Dermis blood vessel endothelial cell (primary cell): ENCODE measurements around the gene PAX5. TPM values are rescaled to one million over a fixed set of nuclear protein-coding genes. Genes with fewer than 3 reads are reported as not detected.

Experiments
- DNase-seq: peaks from one replicate; pipeline ENCODE4 v3.0.0; 2010
- total RNA-seq: library from RNA; depleted of rRNA; stranded (reverse); fragments of >200 nt; gene quantifications from 2 replicates; pipeline ENCODE4 v1.2.3, GENCODE V29; 2014

PAX5 gene
- total RNA-seq, 1 donor from 2014 or later = not detected

DNA sequence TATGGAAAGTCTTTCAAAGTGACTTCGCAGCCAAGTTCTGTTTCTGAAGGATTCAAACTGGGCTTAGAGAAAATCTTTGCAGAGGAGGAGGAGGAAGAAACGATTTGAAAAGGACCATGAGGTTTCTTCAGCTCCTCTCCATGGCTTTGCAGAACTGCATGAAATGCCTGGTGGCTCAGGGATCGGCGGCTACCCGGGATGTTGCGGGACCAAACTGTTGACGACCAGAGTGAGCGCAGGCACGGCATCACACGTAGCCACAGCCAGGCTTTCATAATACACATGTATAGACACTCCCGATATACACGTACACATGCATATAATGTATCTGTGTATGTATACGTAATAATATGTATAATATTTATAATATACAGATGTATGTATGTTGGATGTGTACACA lies 180.0 kb downstream of the PAX5 start:
- no peak for DNase-seq

DNA sequence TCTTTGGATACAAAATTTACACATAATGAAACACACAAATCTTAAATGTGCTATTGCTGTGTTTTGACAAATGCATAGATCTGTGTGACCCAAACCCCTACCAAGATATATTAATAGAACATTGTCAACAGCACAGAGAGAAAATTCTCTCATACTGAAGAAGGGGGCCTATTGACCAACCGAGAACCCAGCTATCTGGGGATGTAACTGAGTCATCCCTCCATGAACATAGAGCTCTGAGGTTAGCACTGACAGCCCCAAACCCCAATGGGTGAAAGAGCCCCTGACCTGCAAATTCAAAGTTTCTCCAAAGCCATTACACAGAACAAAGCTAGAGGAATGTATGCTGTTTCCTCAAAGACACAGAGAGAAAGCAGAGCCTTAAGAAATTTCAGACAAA lies 180.8 kb downstream of the PAX5 start:
- DNase-seq = no peak

- no peak for DNase-seq
Observed at GRCh38 chr9:36849943-36850342, 184.1 kb downstream of the PAX5 start.

- no peak for DNase-seq
Observed at GRCh38 chr9:36848946-36849345, 185.1 kb downstream of the PAX5 start.

GRCh38 chr9:36847781-36848673 lies 186.0 kb downstream of the PAX5 start:
- DNase-seq = no peak

DNA sequence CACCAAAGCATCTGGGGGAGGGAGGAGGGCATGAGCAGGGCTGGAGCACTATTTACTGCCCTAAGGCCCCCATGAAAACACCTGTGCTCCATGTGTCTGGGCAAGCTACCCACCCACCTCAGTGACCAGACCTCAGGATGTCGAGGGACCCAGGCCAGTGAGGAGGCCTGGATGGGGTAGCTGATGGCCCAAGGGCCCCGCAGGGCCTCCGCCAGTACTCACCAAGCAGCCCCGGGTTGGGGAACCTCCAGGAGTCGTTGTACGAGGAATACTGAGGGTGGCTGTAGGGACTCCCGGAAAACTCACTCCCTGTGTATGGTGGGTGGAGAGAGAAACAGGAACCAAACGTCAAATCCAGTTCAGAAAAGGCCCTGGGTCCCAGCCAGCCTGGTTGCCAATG lies 187.4 kb downstream of the PAX5 start:
- DNase-seq = no peak

DNA sequence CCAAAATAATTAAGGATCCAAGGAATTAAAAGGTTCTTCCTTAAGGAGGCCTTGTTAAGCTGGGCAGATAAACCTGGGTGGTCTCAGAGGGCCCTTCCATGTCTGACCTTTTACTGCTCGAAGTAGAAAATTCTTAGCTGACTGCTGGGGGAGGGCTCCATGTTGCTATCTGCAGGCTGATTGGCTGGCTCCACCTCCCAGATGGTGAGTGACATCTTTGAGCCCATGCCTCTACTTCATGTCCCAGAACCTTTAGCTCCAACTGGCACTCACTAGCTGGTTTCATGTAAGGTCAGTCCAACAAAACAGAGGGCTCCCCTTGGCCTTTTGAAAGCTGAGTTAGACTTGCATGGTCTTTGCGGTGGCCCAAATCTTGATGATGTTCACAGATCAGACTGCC lies 188.2 kb downstream of the PAX5 start:
- no peak for DNase-seq

DNA sequence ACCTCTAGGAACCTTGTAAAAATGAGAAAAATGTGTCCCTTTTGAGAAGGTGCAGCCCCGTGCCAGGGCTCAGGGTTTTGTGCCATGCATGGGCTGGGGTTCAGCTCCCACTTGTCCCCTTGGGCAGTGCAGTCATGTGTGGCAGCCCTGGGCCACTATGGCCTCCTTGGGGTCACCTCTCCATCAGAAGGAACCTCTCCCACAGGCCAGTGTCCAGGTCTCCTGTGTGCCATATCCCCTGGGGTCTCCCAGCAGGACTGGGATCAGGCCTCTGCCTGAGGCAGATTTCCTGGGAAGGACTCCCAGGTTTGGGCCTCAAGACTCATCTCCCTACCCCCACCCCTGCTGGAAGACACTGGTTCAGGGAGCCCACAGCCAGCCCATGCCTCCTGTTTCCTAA lies 189.1 kb downstream of the PAX5 start:
- no peak for DNase-seq

GRCh38 chr9:36843964-36844363 lies 190.1 kb downstream of the PAX5 start:
- no peak for DNase-seq

DNA sequence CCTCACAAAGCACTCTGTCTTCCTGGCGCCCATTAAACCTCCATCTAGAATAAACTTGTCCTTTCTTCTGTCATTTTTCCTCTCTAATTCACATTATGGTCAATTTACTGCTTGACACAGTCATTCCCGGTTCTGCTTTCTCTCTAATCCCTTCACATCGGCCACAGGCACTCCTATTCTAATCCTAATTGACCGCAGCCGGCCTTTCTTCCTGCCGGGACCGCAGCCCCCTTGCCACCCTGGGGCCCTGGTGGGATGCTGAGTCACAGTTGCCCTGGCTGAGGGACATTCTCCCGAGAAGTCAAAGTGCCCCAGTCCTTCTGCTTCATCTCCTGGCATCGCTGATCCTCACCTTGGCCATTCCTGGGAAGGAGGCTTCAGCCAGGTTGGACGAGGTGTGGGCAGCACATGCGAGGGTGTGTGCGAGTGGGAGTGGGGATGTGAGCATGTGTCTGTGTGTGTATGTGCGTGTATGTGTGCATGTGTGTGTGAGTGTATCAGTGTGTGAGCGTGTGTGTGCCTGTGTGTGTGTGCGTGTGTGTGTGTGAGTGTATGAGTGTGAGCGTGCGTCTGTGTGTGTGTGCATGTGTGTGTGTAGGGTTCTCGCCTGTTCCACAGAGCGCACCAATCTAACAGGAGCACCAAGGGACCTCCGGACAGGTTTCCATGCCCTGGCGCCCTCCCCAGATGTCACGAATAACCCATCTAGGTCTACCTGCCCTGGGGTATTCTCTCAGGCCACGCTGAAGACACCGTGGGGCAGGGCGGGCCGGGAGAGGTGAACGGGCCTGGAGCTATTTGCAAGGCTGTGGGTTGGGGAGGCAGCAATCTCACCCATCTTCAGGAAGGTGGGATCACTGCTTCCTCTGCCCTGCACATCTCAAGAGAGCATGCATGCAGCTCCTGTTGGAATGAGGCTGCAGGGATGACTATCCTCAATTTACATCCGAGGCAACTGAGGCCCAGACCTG lies 191.2 kb downstream of the PAX5 start:
- DNase-seq = no peak

GRCh38 chr9:36840898-36841536 lies 193.1 kb downstream of the PAX5 start:
- DNase-seq = no peak

GRCh38 chr9:36839131-36839885 lies 194.8 kb downstream of the PAX5 start:
- DNase-seq = no peak

- DNase-seq = no peak
Observed at GRCh38 chr9:36837431-36838405, 196.3 kb downstream of the PAX5 start.

DNA sequence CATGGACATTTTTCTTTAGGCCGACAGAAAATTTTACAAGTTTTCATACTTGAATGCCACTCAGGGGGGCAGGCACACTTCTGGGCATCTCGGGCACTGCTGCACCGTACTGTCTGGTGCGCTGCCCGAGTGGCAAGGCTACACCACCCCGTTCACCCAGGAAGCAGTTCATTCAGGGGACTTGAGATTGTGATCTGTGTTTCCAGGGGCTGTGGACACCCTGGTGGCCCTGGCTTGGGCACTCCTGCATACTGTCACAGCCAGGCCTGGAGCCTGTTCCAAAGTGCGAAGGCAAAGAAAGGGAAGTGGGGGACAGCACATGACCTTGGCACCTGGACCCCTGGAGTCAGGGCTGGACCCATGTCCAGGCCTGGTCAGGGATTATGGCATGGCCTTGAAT lies 197.6 kb downstream of the PAX5 start:
- no peak for DNase-seq

- DNase-seq = no peak
Observed at GRCh38 chr9:36835271-36835996, 198.6 kb downstream of the PAX5 start.

DNA sequence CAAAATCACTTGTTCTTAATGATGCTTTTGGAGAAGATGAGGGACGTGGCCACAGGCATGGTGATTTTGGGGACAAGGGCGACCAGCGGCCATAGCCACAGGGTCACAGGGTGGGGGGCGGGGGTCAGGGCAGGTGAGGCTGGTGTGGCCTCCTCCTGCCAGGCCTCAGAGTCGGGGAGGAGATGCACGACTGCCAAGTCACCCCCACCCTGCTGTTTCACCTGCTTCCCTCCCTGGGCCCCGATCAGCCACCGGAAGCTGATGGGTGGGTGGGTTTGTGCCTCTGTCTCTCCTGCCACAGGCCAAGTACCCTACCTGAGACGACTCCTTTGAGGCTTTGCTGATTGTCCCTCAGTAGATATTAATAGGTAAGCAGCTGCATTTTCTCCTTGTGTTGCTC lies 199.3 kb downstream of the PAX5 start:
- DNase-seq = no peak

- DNase-seq = no peak
Observed at GRCh38 chr9:36833954-36834353, 200.1 kb downstream of the PAX5 start.

GRCh38 chr9:36832164-36832795 lies 201.8 kb downstream of the PAX5 start:
- no peak for DNase-seq

- DNase-seq = no peak
Observed at GRCh38 chr9:36831381-36832161, 202.5 kb downstream of the PAX5 start.
